T-helper 1 cell (primary cell): ENCODE results near the gene ODAD4.

Source experiments
- DNase-seq, 5 donors: peaks; one replicate each; pipeline ENCODE4 v3.0.0-alpha.2; 2012 to 2020

Gene ODAD4

GRCh38 chr17:41942626-41943373 lies 12.4 kb downstream of the ODAD4 start:
- DNase-seq, result no peak

DNA sequence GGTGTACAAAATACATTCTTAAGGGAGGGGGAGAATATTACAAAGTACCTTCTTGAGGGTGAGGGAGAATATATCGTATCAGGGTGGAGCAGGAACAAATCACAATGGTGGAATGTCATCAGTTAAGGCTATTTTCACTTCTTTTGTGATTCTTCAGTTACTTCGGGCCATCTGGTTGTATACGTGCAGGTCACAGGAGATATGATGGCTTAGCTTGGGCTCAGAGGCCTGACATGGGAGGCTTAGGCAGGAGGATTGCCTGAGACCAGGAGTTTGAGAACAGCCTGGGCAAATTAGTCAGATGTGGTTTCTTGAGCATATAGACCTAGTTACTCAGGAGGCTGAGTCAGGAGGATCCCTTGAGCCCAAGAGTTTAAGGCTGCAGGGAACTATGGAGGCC lies 13.1 kb downstream of the ODAD4 start:
- DNase-seq, result no peak

DNA sequence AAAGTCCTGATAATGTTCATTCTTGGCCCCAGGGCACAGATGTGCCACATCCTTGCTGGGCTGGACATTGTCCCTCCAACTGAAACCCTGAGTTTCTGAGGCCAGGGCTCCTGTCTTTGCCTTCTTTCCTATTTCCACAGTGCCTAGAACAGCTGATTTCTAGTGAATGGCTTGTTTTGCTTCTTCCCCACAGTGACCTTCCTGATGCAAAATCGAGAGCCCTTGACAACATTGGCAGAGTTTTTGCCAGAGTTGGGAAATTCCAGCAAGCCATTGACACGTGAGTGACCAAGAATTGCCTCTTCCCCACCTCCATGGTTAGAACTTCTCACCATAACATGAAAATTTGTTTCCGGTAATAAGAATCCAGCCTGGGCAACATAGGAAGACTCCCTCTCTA lies 14.5 kb downstream of the ODAD4 start:
- DNase-seq, result no peak

GRCh38 chr17:41948762-41949460 lies 18.5 kb downstream of the ODAD4 start:
- DNase-seq, result no peak

GRCh38 chr17:41956522-41956921 lies 26.1 kb downstream of the ODAD4 start:
- DNase-seq, result no peak

- DNase-seq, result no peak
Measured at GRCh38 chr17:41957031-41957868, 26.8 kb downstream of the ODAD4 start.

GRCh38 chr17:41957869-41958439 lies 27.5 kb downstream of the ODAD4 start:
- DNase-seq, result no peak

DNA sequence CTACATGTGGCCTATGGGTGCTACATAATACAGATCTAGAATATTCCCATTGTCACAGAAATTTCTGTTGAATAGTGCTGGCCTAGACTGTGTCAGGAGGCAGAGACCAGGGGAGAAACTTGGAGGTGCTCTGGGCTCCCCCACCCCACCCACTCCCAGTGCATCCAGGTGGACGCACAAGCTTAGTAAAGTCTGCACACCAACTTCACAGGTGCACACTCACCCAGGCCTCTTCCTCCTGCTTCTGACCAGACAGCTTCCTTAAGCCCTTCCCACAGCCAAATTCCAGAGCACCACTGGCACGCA lies 28.6 kb downstream of the ODAD4 start:
- DNase-seq, result no peak

- no peak for DNase-seq
Measured at GRCh38 chr17:41959336-41960095, 29.1 kb downstream of the ODAD4 start.

- DNase-seq, result no peak
Measured at GRCh38 chr17:41962111-41962510, 31.7 kb downstream of the ODAD4 start.

DNA sequence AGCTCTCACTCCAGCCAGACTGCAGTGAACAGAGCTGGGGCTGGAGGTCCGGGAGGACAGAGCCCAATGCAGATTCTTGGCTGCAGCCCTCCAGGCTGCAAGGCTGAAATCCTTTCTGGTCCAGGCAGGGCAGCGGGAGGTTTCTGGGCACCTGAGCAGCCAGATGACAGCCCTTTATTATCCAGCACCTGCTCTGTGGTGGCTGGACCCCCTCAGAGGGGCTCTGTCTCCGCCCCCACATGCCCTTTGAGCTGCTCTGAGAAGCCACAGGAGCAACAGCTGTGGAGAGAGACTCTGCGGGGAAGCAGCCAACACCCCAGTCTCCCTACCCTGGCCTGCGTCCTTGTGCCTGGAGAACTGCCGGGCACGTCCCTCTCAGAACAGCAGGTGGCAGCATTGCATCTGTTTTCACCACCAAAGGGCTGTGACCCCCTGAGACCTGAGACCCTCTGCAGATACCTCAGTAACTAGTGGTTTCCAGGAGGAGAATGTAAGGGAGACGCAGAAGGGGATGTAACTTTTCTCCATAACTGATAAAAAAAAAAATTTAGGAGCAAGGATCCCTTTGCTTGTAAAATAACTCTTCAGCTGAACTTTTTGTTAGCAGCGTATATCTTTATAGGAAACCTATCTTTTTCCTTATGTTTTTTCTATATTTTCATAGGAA lies 32.5 kb downstream of the ODAD4 start:
- peak; percentile 32 to 65 (median 56) for DNase-seq

- peak; percentile 46 to 66 (median 56) for DNase-seq
Measured at GRCh38 chr17:41965694-41966462, 35.5 kb downstream of the ODAD4 start.

DNA sequence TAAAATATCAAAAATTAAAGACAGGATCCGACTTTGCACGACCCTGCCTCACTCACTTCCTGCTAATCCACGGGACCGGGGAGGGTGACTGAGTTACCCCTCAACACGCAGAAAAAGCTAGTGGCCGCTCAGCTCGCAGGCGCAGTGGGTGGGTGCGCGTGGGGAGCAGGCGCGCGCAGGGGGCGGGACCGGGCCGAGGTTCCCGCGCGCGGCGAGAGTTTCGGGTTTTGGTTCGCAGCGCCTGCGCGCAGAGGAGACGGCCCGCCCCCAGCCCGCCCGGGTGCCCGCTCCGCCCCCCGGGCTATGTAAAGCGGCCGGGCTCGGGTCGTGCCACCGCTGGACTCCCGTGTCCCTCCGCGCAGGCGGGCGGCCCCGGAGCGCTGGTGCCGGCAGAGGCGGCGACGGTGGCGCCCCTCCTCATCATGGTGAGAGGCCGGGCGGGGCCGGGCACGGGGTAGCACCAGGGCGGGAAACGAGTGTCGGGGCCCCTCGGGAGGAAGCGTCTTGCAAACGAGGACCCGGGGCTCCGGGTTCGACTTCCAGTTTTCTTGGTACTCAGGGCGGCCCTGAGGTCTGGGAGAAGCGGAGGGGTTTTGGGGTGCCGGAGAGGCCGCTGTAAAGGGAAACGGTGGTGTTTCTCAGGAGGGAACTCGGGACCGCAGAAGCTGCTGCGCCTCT lies 36.2 kb downstream of the ODAD4 start, which contains the start of gene CNP:
CNP (plus strand) TSS at position 333 of the 678 bp plus-strand sequence; CDS start at position 423, 90 bp downstream.
- peak; percentile 85 to 92 (median 88) for DNase-seq

GRCh38 chr17:41967141-41967920 lies 36.9 kb downstream of the ODAD4 start:
- DNase-seq, result peak in 3 of 5 donors; percentile 18 to 45 (median 18)

DNA sequence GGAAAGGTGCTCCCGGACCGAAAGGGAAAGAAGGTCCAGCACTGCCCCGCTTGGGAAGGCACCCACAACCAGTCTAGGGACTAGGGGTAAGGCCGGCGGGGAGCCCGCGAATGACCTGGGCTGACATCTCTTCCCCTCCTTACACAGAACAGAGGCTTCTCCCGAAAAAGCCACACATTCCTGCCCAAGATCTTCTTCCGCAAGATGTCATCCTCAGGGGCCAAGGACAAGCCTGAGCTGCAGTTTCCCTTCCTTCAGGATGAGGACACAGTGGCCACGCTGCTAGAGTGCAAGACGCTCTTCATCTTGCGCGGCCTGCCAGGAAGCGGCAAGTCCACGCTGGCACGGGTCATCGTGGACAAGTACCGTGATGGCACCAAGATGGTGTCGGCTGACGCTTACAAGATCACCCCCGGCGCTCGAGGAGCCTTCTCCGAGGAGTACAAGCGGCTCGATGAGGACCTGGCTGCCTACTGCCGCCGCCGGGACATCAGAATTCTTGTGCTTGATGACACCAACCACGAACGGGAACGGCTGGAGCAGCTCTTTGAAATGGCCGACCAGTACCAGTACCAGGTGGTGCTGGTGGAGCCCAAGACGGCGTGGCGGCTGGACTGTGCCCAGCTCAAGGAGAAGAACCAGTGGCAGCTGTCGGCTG lies 37.6 kb downstream of the ODAD4 start:
- DNase-seq, result no peak

DNA sequence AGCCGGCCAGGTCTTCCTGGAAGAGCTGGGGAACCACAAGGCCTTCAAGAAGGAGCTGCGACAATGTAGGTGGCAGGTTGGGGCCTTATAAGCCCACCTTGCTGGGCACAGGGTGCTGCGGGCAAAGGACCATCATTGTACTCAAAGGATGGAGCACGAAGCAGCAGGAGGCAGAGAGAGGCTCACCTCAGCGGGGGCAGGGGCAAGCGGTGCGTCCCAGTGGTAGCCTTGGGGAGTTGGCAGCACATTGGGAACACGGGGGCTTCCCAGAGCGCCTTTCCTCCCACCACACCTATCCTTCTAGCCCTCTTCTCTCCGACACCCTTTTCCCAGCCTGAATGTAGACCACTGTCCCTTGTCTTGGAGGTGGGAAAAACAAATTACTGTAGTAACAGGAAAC lies 38.3 kb downstream of the ODAD4 start:
- DNase-seq, result no peak

DNA sequence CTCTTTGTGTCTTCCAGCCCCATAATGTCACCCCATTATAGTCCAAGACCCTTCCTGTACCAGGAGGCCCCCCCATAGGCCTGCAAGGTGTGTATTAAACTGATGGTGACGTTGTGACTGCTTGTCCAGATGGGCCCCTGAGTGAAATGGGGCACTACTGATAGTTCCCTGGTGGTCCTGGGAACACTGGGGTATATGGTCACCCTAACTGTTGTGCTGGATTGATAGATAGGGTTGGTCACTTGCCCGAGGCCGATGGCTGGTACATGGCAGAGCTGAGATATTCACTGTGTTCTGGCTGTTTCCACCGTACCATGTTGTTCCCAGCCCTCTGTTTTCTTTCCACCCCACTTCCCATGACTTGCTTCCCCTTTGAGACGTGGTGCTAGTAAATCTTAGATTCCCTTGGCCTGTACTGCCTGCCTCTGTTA lies 40.5 kb downstream of the ODAD4 start:
- DNase-seq, result no peak

- no peak for DNase-seq
Measured at GRCh38 chr17:41971721-41972523, 41.5 kb downstream of the ODAD4 start.
